ENCODE results near the gene CDKN2D.
A peak's percentile ranks its signal among the peaks of the same experiment; 100 is the strongest.

DNA sequence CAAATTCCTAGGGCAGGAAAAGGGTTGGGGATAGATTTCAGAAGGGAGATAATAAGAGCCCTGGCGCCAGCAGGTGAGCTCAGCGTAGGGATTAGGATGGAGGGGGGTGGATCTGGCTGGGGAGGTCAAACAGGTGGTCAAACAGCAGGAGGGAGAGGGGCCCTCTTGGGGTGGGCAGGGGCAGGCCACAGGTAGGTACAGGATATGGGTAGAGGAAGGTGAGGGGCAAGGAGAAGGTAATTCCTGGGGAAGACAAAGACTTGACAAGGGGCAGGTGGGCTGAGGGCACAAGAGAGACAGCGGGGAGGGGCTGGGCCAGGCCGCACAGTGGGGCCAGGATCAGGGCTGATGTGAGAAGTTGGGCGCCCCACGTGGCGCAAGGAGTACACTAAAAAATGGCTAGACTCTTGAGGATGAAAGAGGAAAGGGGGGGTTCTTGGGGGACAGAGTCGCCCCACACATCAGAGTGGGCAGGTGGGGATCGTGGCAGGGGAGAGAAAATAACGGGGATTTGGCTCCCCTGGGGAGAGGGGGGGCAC, 3.7 kb downstream of the CDKN2D start:
- TF ChIP-seq, protein P1, sequence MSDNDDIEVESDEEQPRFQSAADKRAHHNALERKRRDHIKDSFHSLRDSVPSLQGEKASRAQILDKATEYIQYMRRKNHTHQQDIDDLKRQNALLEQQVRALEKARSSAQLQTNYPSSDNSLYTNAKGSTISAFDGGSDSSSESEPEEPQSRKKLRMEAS (IDR thresholded peaks at IDR 0.05; ENCODE audit: low read depth, low read length) = peak; percentile 69; the same call in 1 of the 2 replicates
- TF ChIP-seq, protein P2, sequence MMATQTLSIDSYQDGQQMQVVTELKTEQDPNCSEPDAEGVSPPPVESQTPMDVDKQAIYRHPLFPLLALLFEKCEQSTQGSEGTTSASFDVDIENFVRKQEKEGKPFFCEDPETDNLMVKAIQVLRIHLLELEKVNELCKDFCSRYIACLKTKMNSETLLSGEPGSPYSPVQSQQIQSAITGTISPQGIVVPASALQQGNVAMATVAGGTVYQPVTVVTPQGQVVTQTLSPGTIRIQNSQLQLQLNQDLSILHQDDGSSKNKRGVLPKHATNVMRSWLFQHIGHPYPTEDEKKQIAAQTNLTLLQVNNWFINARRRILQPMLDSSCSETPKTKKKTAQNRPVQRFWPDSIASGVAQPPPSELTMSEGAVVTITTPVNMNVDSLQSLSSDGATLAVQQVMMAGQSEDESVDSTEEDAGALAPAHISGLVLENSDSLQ (IDR thresholded peaks at IDR 0.05) = peak; percentile 24; the same call in 1 of the 2 replicates
- TF ChIP-seq ZNF24 (IDR thresholded peaks at IDR 0.05) (no peak), CREB1 (IDR thresholded peaks at IDR 0.05; ENCODE audit: low read depth) (no peak), DPF2 (IDR thresholded peaks at IDR 0.05) (no peak), PML (IDR thresholded peaks at IDR 0.05; ENCODE audit: low read length) (no peak)
- TF ChIP-seq, protein P3, sequence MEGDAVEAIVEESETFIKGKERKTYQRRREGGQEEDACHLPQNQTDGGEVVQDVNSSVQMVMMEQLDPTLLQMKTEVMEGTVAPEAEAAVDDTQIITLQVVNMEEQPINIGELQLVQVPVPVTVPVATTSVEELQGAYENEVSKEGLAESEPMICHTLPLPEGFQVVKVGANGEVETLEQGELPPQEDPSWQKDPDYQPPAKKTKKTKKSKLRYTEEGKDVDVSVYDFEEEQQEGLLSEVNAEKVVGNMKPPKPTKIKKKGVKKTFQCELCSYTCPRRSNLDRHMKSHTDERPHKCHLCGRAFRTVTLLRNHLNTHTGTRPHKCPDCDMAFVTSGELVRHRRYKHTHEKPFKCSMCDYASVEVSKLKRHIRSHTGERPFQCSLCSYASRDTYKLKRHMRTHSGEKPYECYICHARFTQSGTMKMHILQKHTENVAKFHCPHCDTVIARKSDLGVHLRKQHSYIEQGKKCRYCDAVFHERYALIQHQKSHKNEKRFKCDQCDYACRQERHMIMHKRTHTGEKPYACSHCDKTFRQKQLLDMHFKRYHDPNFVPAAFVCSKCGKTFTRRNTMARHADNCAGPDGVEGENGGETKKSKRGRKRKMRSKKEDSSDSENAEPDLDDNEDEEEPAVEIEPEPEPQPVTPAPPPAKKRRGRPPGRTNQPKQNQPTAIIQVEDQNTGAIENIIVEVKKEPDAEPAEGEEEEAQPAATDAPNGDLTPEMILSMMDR (IDR thresholded peaks at IDR 0.05 in 2 of 3, conservative IDR thresholded peaks at IDR 0.05 in 1 of 3; ENCODE audit: control insufficient read depth in 2 of 3, extremely low read depth in 1 of 3, insufficient read depth in 1 of 3, low read depth in 3 of 3, low read length in 3 of 3) = peak; percentile 40 to 57 (median 56); a peak in 5 of 6 replicates

All from GM12878 (cell line).